Activated B cell treated with CpG ODN at 0.5 μM for 24 hours (primary cell): ENCODE data around the gene PRDM2. TPM values are rescaled to one million over a fixed set of nuclear protein-coding genes. Genes with fewer than 3 reads are reported as not detected.
"Not testable (repeated sequence)": the region's sequence is repeated elsewhere in the genome, so short reads cannot be mapped to it uniquely, and the experiment has no call there.

ENCODE experiments used
- ATAC-seq: fragments of 200-7000 bp; cut with Tn5 transposase; one replicate; pipeline ENCODE4 v1.10.0; 2021; ENCODE audit warnings: low read depth, mild to moderate bottlenecking, moderate library complexity
- CTCF ChIA-PET: fragments of 350-600 bp; sonication (Branson Sonifier 250); formaldehyde crosslinking; loops from one replicate; lab custom pipeline; 2021; ENCODE audit warnings: antibody characterized with exemption; lab: Charles Lee
- POLR2A ChIA-PET: fragments of 350-600 bp; sonication (Branson Sonifier 250); formaldehyde crosslinking; loops from one replicate; lab custom pipeline; 2021; ENCODE audit warnings: antibody characterized with exemption; lab: Charles Lee
- DNase-seq: peaks from one replicate; pipeline ENCODE4 v3.0.0; 2022
- H3K27ac Mint-ChIP-seq: one replicate; pipeline ENCODE4 v1.8.0; 2020; ENCODE audit warnings: mixed read lengths
- H3K27me3 Mint-ChIP-seq: one replicate; pipeline ENCODE4 v1.8.0; 2021; ENCODE audit warnings: mixed read lengths
- H3K36me3 Mint-ChIP-seq: one replicate; pipeline ENCODE4 v1.8.0; 2021; ENCODE audit warnings: low read depth, mixed read lengths
- H3K4me1 Mint-ChIP-seq: one replicate; pipeline ENCODE4 v1.8.0; 2021; ENCODE audit warnings: mixed read lengths
- H3K4me3 Mint-ChIP-seq: one replicate; pipeline ENCODE4 v1.8.0; 2020; ENCODE audit warnings: mild to moderate bottlenecking, mixed read lengths
- H3K9me3 Mint-ChIP-seq: one replicate; pipeline ENCODE4 v1.8.0; 2020; ENCODE audit warnings: mixed read lengths
- CTCF ChIP-seq: fragments of 200-600 bp; IDR thresholded peaks from one replicate; pipeline ENCODE4 v1.8.0; 2022; ENCODE audit warnings: antibody characterized with exemption, mild to moderate bottlenecking
- intact Hi-C: fragments of 100-400 bp; cut with micrococcal nuclease; formaldehyde crosslinking; loops from one replicate; pipeline ENCODE4 v1.15.1; 2024
- total RNA-seq: library from RNA; stranded (reverse); gene quantifications from 2 replicates; pipeline ENCODE4 v1.2.3, GENCODE V29; 2022

Gene PRDM2
- total RNA-seq, 1 donor from 2014 or later, result 194 TPM

GRCh38 chr1:13707164-13707563 lies 7.2 kb downstream of the PRDM2 start:
- H3K4me1 Mint-ChIP-seq, result peaks cover 97% of the 10 kb centered on the region
- peaks cover 48% of the 10 kb centered on the region for H3K36me3 Mint-ChIP-seq
- no peaks in the 10 kb centered on the region for H3K27me3 Mint-ChIP-seq
- peak overlapping the region; percentile 76 for H3K27ac Mint-ChIP-seq
- ChIA-PET POLR2A (interaction anchor here (8.0 kb wide), 1 partner anchor 20 kb away, joined by 440 read pairs; no protein-coding TSS in a partner anchor), CTCF (interaction anchor here (2.8 kb wide), 1 partner anchor 19 kb away, joined by 22 read pairs; no protein-coding TSS in a partner anchor)
- intact Hi-C loops, result loop anchor here (10.0 kb wide), 1 partner anchor 1818 kb away; the partner anchor contains the start of genes CASP9 and DNAJC16
- H3K9me3 Mint-ChIP-seq, result no peaks in the 10 kb centered on the region
- no peak for ATAC-seq
- DNase-seq, result no peak
- no peak overlapping the region for H3K4me3 Mint-ChIP-seq
- no peak for TF ChIP-seq CTCF

- Mint-ChIP-seq H3K4me3 (peak overlapping the region; percentile 28), H3K27ac (peak overlapping the region; percentile 71), H3K9me3 (no peaks in the 10 kb centered on the region), H3K27me3 (no peaks in the 10 kb centered on the region), H3K36me3 (peaks cover 48% of the 10 kb centered on the region), H3K4me1 (peaks cover 97% of the 10 kb centered on the region)
- no peak for ATAC-seq
- DNase-seq, result no peak
- POLR2A ChIA-PET, result interaction anchor here (0.7 to 8.0 kb wide), 3 partner anchors 8 to 22 kb away, joined by 3 to 440 read pairs (median 7); no protein-coding TSS in a partner anchor
- CTCF ChIA-PET, result interaction anchor here (1.9 to 2.8 kb wide), 2 partner anchors 17 to 18 kb away, joined by 6 to 22 read pairs; no protein-coding TSS in a partner anchor
- intact Hi-C loops, result loop anchor here (10.0 kb wide), 1 partner anchor 1816 kb away; the partner anchor contains the start of genes CASP9 and DNAJC16
- no peak for TF ChIP-seq CTCF
Observed at GRCh38 chr1:13708380-13708982, 8.5 kb downstream of the PRDM2 start.

- Mint-ChIP-seq H3K36me3 (peaks cover 44% of the 10 kb centered on the region), H3K27me3 (no peaks in the 10 kb centered on the region), H3K27ac (peak overlapping the region; percentile 69), H3K9me3 (no peaks in the 10 kb centered on the region), H3K4me1 (peaks cover 96% of the 10 kb centered on the region), H3K4me3 (no peak overlapping the region)
- DNase-seq (no peak), ATAC-seq (no peak)
- intact Hi-C loops, result no loop called here
- POLR2A ChIA-PET, result interaction anchor here (1.1 kb wide), 1 partner anchor 9 kb away, joined by 4 read pairs; no protein-coding TSS in a partner anchor
- CTCF ChIA-PET, result interaction anchor here (1.9 kb wide), 1 partner anchor 16 kb away, joined by 6 read pairs; no protein-coding TSS in a partner anchor
- TF ChIP-seq CTCF, result no peak
Observed at GRCh38 chr1:13710086-13710485, 10.1 kb downstream of the PRDM2 start.

GRCh38 chr1:13714851-13715250 lies 14.9 kb downstream of the PRDM2 start:
- H3K27me3 Mint-ChIP-seq, result no peaks in the 10 kb centered on the region
- ChIA-PET POLR2A (interaction anchor here (0.7 to 7.0 kb wide), 4 partner anchors 11 to 47 kb away, joined by 3 to 130 read pairs (median 42); partner anchors contain the start of gene PRDM2), CTCF (interaction anchor here (0.9 to 4.4 kb wide), 3 partner anchors 11 to 20 kb away, joined by 3 to 34 read pairs (median 7); no protein-coding TSS in a partner anchor)
- H3K36me3 Mint-ChIP-seq, result peaks cover 55% of the 10 kb centered on the region
- peaks cover 78% of the 10 kb centered on the region for H3K4me1 Mint-ChIP-seq
- intact Hi-C loops, result loop anchor here (1.0 kb wide), 1 partner anchor 10 kb away; no protein-coding TSS in a partner anchor
- peaks cover 2% of the 10 kb centered on the region for H3K9me3 Mint-ChIP-seq
- no peak for TF ChIP-seq CTCF
- no peak for DNase-seq
- H3K4me3 Mint-ChIP-seq, result no peak overlapping the region
- H3K27ac Mint-ChIP-seq, result peak overlapping the region; percentile 65
- ATAC-seq, result no peak

GRCh38 chr1:13715616-13716287 lies 15.8 kb downstream of the PRDM2 start:
- H3K4me1 Mint-ChIP-seq, result peaks cover 72% of the 10 kb centered on the region
- not testable (repeated sequence) for H3K4me3 Mint-ChIP-seq, H3K9me3 Mint-ChIP-seq, H3K27me3 Mint-ChIP-seq, ATAC-seq, DNase-seq
- peak overlapping the region; percentile 65 for H3K27ac Mint-ChIP-seq
- ChIA-PET CTCF (interaction anchor here (1.4 to 4.4 kb wide), 3 partner anchors 10 to 13 kb away, joined by 3 to 34 read pairs (median 7); no protein-coding TSS in a partner anchor), POLR2A (interaction anchor here (0.6 to 7.0 kb wide), 4 partner anchors 8 to 48 kb away, joined by 3 to 130 read pairs (median 24); partner anchors contain the start of gene PRDM2)
- H3K36me3 Mint-ChIP-seq, result peaks cover 54% of the 10 kb centered on the region
- intact Hi-C loops, result loop anchor here (1.0 kb wide), 1 partner anchor 10 kb away; no protein-coding TSS in a partner anchor
